Measurements from ENCODE around the gene IFNAR2.
"Not testable (repeated sequence)": the region's sequence is repeated elsewhere in the genome, so short reads cannot be mapped to it uniquely, and the experiment has no call there.

The IFNAR2 gene

GRCh38 chr21:33249331-33250002, 19.7 kb downstream of the IFNAR2 start:
- no peak for TF ChIP-seq CTCF (IDR thresholded peaks at IDR 0.05; ENCODE audit: unreplicated experiment in 3 of 3)
- Mint-ChIP-seq H3K9me3 (no peaks in the 10 kb centered on the region), H3K27me3 (ENCODE audit: low read depth) (no peaks in the 10 kb centered on the region)

DNA sequence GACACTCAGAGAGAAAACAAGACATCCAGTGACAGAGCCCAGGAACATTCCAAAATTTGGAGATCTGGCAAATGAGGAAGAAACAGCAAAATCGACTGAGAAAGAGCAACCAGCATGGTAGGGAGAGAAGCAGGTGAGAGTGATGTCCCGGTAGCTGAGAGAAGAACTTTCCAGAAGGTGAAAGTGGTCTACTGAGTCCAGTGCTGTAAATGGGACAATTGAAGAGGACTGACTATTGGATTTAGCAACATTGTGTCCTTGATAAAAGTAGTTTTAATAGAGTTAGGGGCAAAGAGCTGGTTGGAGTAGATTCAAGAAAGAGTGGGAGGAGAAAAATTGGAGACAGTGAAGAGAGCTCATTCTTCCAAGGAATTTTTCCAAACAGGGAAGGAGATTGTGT, 21.4 kb downstream of the IFNAR2 start:
- no peak for TF ChIP-seq CTCF (IDR thresholded peaks at IDR 0.05; ENCODE audit: unreplicated experiment in 3 of 3)
- Mint-ChIP-seq H3K4me1 (no peaks in the 10 kb centered on the region), H3K27ac (no peak overlapping the region), H3K9me3 (no peaks in the 10 kb centered on the region), H3K27me3 (ENCODE audit: low read depth) (no peaks in the 10 kb centered on the region), H3K36me3 (ENCODE audit: low read depth) (peaks cover 63% of the 10 kb centered on the region), H3K4me3 (no peak overlapping the region)

More at GRCh38 chr21:33249331-33250002, 19.7 kb downstream of the IFNAR2 start:
- Mint-ChIP-seq H3K27ac (no peak overlapping the region), H3K36me3 (ENCODE audit: low read depth) (peaks cover 65% of the 10 kb centered on the region), H3K4me3 (no peak overlapping the region), H3K4me1 (no peaks in the 10 kb centered on the region)

DNA sequence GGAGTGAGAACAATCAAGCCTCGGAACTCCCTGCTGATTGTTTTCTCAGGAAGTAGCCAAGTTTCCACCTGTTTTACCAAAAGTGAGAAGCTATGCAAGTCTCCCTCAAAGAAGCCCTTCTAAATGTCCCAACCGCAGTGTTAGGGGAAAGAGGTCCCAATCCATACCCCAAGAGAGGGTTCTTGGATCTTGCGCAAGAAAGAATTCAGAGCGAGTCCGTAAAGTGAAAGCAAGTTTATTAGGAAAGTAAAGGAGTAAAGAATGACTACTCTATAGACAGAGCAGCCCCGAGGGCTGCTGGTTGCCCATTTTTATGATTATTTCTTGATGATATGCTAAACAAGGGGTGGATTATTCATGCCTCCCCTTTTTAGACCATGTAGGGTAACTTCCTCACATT, 23.6 kb downstream of the IFNAR2 start:
- not testable (repeated sequence) for H3K9me3 Mint-ChIP-seq; H3K4me3 Mint-ChIP-seq; H3K27ac Mint-ChIP-seq; H3K4me1 Mint-ChIP-seq; H3K27me3 Mint-ChIP-seq (ENCODE audit: low read depth)
- H3K36me3 Mint-ChIP-seq (ENCODE audit: low read depth), result peaks cover 63% of the 10 kb centered on the region

DNA sequence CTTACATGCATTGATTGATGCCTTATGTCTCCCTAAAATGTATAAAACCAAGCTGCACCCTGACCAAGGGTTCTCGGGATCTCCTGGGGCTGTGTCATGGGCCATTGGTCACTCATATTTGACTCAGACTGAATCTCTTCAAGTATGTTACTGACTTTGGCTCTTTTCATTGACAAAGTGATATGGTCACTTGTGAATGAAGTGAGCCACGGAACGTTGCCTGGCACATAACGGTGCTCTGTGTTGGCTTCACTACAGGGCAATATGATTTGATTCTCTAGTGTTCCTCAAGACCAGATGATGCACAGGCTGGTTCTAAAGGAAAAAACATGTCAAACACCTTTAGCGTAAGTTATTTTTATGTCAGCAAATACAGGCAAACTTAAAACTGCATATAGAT, 25.0 kb downstream of the IFNAR2 start:
- no peak overlapping the region for H3K27ac Mint-ChIP-seq
- H3K36me3 Mint-ChIP-seq (ENCODE audit: low read depth), result peaks cover 61% of the 10 kb centered on the region
- no peak for TF ChIP-seq CTCF (IDR thresholded peaks at IDR 0.05; ENCODE audit: unreplicated experiment in 3 of 3)
- no peaks in the 10 kb centered on the region for H3K4me1 Mint-ChIP-seq
- H3K27me3 Mint-ChIP-seq (ENCODE audit: low read depth), result no peaks in the 10 kb centered on the region
- H3K9me3 Mint-ChIP-seq, result peaks cover 3% of the 10 kb centered on the region
- no peak overlapping the region for H3K4me3 Mint-ChIP-seq

- no peak for TF ChIP-seq CTCF (IDR thresholded peaks at IDR 0.05; ENCODE audit: unreplicated experiment in 3 of 3)
- H3K4me3 Mint-ChIP-seq, result no peak overlapping the region
- H3K36me3 Mint-ChIP-seq (ENCODE audit: low read depth), result peaks cover 55% of the 10 kb centered on the region
- H3K27ac Mint-ChIP-seq, result no peak overlapping the region
- no peaks in the 10 kb centered on the region for H3K4me1 Mint-ChIP-seq
- peaks cover 3% of the 10 kb centered on the region for H3K9me3 Mint-ChIP-seq
- no peaks in the 10 kb centered on the region for H3K27me3 Mint-ChIP-seq (ENCODE audit: low read depth)
Measured at GRCh38 chr21:33255404-33255803, 25.7 kb downstream of the IFNAR2 start.

DNA sequence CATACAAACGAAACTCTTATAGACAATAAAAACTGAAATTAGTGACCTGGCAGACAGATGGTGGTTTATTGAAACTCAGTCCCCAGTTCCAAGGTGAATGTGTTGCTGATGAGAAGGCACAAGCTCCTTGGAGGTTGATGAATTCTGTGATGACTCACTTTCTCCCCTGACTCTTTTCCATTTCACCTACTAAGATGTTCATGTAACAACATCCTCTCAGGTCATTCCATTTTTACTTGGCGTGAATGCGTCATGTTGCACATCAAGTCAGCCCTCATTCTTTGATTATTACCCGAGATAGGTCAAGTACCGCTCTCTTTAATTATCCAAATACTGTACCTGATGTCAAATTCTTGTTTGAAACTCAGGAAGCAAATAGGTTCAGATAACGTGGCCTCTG, 26.3 kb downstream of the IFNAR2 start:
- Mint-ChIP-seq H3K27me3 (ENCODE audit: low read depth) (no peaks in the 10 kb centered on the region), H3K9me3 (peaks cover 3% of the 10 kb centered on the region), H3K36me3 (ENCODE audit: low read depth) (peaks cover 48% of the 10 kb centered on the region), H3K4me1 (no peaks in the 10 kb centered on the region), H3K4me3 (no peak overlapping the region), H3K27ac (no peak overlapping the region)
- no peak for TF ChIP-seq CTCF (IDR thresholded peaks at IDR 0.05; ENCODE audit: unreplicated experiment in 3 of 3)

All from nephron (organoid).